Cerebellar cortex (tissue), 1 donor: ENCODE results near the gene RASGEF1B.

ENCODE experiments used
- DNase-seq: peaks from one replicate; pipeline ENCODE4 v3.0.0-alpha.2; 2015; ENCODE audit warnings: low spot score

RASGEF1B gene

GRCh38 chr4:81398379-81398778 is 73.3 kb downstream of the RASGEF1B start:
- no peak for DNase-seq

DNA sequence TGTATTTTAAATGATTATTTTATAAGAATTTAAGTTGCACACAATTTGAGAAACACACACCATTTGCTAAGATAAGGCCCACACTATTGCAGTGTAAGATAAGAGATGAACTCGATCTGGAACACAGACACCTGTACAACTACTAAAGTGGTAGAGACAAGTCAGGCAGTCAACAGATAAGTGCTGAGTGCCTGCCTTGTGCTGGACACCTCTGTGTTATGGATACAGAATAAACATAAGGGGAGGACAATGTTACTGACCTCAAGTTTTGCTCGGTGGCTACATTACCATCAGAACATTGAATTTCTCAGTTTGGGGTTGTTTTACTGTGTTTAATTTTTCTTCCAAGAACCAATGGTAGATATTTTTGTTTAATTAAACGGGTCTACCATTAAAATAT is 74.1 kb downstream of the RASGEF1B start:
- DNase-seq, result no peak

GRCh38 chr4:81395239-81395638 is 76.5 kb downstream of the RASGEF1B start:
- DNase-seq, result no peak

DNA sequence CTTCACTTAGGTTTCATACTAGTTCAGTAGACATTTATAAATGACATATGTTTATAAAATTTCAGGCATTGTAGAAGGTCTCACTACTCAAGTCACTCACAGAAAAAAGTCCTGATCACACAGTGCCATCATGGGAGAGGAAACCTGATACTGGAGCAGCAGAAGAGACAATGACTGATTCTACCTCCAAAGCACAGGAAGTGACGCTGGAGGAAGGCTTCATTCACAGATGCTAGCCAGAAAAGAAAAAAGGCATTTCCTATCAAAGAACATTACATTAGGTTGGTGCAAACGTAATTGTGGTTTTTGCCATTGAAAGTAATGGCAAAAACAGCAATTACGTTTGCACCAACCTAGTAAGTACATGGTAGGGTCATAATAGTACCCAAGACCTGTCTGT is 79.5 kb downstream of the RASGEF1B start:
- no peak for DNase-seq

GRCh38 chr4:81389720-81390119 is 82.0 kb downstream of the RASGEF1B start:
- no peak for DNase-seq

GRCh38 chr4:81380437-81380836 is 91.3 kb downstream of the RASGEF1B start:
- no peak for DNase-seq

- DNase-seq, result no peak
Observed at GRCh38 chr4:81378386-81378785, 93.3 kb downstream of the RASGEF1B start.

DNA sequence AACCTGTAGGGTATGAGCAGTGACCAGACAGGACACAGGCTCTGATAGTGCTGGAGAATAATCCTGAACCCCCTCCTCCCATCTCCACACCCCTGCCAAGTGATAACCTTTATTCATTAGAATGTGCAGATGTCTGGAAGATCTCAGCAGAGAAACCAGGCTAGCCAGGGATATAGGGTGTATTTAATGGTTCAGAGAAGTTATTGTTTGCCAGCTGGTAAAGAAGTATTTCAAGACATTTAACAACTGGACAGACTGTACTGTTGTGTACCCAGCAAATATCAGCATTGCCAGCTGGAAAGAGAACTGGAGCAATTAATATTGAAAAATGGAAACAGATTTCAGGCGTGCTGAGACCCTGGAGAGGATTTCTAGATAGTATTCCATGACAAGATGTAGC is 94.5 kb downstream of the RASGEF1B start:
- no peak for DNase-seq

GRCh38 chr4:81376720-81377119 is 95.0 kb downstream of the RASGEF1B start:
- no peak for DNase-seq
